Testis (tissue), 3 donors: ENCODE measurements around the gene KCNH4. TPM values are rescaled to one million over a fixed set of nuclear protein-coding genes. Genes with fewer than 3 reads are reported as not detected.

Experiments used
- DNase-seq: peaks from one replicate; pipeline ENCODE4 v3.0.0-alpha.2; 2019
- H3K27ac ChIP-seq, 2 donors: fragments of 200-600 bp; sonication (generic); one replicate each; pipeline ENCODE4 v1.5.1; 2019
- H3K27me3 ChIP-seq: fragments of 200-600 bp; sonication (generic); one replicate; pipeline ENCODE4 v1.5.1; 2019
- H3K36me3 ChIP-seq: fragments of 200-600 bp; sonication (generic); one replicate; pipeline ENCODE4 v1.5.1; 2017; ENCODE audit warnings: low read depth; ENCODE audit errors: missing control alignments
- H3K4me1 ChIP-seq: fragments of 200-600 bp; sonication (generic); one replicate; pipeline ENCODE4 v1.5.1; 2019
- H3K4me3 ChIP-seq, 2 donors: fragments of 200-600 bp; sonication (generic); one replicate each; pipeline ENCODE4 v1.5.1; 2017 to 2019
- H3K9me3 ChIP-seq: fragments of 200-600 bp; sonication (generic); one replicate; pipeline ENCODE4 v1.5.1; 2017
- POLR2A ChIP-seq: fragments of 450-650 bp; IDR thresholded peaks from one replicate; pipeline ENCODE4 v1.6.1; 2017; ENCODE audit warnings: antibody characterized with exemption, mild to moderate bottlenecking, moderate library complexity
- WGBS, 2 donors: methylation state at CpG; one replicate each; pipeline ENCODE4 v1.1.5; 2018; 5-methylcytosine and 5-hydroxymethylcytosine counted together
- intact Hi-C: fragments of 100-400 bp; cut with DNase I; formaldehyde crosslinking; loops from one replicate; pipeline ENCODE4 v1.15.1; 2023; ENCODE audit warnings: low total_unique reads
- polyA plus RNA-seq: library from polyadenylated mRNA; stranded (reverse); fragments of 350-450 nt; fragmentation: Illumina TruSeq; extraction: RNeasy Lipid Tissue Mini Kit (QIAGEN cat#74804); gene quantifications from one replicate; pipeline ENCODE4 v1.2.3, GENCODE V29; 2014; ENCODE audit warnings: low read depth, low replicate concordance; ENCODE audit not compliant: insufficient read depth
- total RNA-seq, 2 donors: library from RNA; depleted of rRNA; stranded (reverse); fragments of >200 nt; gene quantifications; one replicate each; pipeline ENCODE4 v1.2.3, GENCODE V29; 2016
- TF ChIP-seq, protein P1 (sequence below), 3 experiments: fragments of 450-650 bp in 2 of 3; fragments of 200-600 bp in 1 of 3; sonication (generic) in 1 of 3; IDR thresholded peaks; one replicate each; pipeline ENCODE4 v1.5.1; 2016 to 2019; ENCODE audit warnings: antibody characterized with exemption in 3 of 3, mild to moderate bottlenecking in 2 of 3, moderate library complexity in 1 of 3

Gene KCNH4
- total and polyA plus RNA-seq, 3 donors from 2014 or later: 0.24 to 0.56 (median 0.42) TPM

DNA sequence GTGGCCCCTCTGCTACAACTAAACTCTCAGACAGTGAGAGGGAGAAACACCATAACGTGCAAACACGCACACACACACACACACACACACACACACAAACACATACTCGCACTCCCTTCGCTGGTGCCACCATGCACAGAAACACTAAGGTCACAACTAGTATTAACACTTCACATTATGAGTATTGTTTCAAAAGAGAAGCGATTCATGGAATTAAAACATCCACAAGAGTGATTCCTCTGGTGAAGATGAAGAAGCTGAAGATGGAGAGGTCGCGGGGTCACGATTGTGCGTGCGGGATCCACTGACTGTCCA is 20.5 kb upstream of the KCNH4 start:
- no peaks in the 10 kb centered on the region for H3K9me3 ChIP-seq
- peak overlapping the region in 1 of 2 donors; percentile 64 for H3K27ac ChIP-seq
- H3K4me1 ChIP-seq: peaks cover 17% of the 10 kb centered on the region
- TF ChIP-seq, protein P1, sequence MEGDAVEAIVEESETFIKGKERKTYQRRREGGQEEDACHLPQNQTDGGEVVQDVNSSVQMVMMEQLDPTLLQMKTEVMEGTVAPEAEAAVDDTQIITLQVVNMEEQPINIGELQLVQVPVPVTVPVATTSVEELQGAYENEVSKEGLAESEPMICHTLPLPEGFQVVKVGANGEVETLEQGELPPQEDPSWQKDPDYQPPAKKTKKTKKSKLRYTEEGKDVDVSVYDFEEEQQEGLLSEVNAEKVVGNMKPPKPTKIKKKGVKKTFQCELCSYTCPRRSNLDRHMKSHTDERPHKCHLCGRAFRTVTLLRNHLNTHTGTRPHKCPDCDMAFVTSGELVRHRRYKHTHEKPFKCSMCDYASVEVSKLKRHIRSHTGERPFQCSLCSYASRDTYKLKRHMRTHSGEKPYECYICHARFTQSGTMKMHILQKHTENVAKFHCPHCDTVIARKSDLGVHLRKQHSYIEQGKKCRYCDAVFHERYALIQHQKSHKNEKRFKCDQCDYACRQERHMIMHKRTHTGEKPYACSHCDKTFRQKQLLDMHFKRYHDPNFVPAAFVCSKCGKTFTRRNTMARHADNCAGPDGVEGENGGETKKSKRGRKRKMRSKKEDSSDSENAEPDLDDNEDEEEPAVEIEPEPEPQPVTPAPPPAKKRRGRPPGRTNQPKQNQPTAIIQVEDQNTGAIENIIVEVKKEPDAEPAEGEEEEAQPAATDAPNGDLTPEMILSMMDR (IDR thresholded peaks at IDR 0.05): no peak
- TF ChIP-seq POLR2A: no peak
- DNase-seq: no peak
- no peaks in the 10 kb centered on the region for H3K36me3 ChIP-seq
- no peak overlapping the region for H3K4me3 ChIP-seq
- intact Hi-C loops: no loop called here
- no peaks in the 10 kb centered on the region for H3K27me3 ChIP-seq
- 83 to 86% methylated on average over 10 of the region's 10 CpGs for WGBS, 2 donors

DNA sequence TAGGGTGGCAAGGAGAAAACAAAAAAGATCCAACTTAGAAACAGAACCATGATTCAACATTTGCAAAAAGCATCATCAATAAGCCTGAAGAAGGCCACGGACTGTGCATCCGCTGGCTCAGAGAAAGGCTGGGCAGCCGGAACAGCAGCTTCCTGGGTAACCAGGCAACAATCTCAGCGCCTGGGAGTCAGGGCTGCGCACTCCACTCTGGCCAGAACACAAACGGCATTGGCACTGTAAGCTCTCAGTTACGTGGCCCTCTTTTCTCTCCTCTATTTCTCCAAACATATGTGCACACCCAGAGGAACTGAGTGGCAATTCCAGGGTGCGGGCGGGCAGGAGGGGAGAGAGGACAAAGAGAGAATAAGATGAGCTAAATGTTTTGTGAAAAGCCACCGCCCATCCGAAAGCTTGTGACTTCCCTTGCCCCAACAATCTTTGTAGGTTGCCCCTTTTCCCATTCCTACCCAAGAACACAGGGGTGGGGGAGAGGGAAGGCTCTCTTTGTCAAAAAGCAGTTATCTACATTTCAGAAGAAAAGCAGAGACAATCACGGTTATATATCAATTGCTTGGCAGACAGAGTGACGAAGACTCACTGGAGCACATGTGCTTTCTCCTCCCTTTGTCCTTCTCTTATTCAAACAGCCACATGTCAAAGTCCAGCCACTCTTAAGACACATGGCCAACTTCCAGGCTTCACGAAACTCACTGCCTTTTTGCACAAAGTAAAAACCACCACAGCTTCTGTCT is 19.9 kb upstream of the KCNH4 start:
- peak; percentile 87 for DNase-seq
- H3K9me3 ChIP-seq: no peaks in the 10 kb centered on the region
- peak overlapping the region in 1 of 2 donors; percentile 64 for H3K27ac ChIP-seq
- H3K27me3 ChIP-seq: no peaks in the 10 kb centered on the region
- intact Hi-C loops: no loop called here
- H3K36me3 ChIP-seq: no peaks in the 10 kb centered on the region
- TF ChIP-seq, protein P1 (IDR thresholded peaks at IDR 0.05): no peak
- no peak for TF ChIP-seq POLR2A
- 31 to 52% methylated on average over 14 of the region's 14 CpGs for WGBS, 2 donors
- no peak overlapping the region for H3K4me3 ChIP-seq
- peaks cover 17% of the 10 kb centered on the region for H3K4me1 ChIP-seq

DNA sequence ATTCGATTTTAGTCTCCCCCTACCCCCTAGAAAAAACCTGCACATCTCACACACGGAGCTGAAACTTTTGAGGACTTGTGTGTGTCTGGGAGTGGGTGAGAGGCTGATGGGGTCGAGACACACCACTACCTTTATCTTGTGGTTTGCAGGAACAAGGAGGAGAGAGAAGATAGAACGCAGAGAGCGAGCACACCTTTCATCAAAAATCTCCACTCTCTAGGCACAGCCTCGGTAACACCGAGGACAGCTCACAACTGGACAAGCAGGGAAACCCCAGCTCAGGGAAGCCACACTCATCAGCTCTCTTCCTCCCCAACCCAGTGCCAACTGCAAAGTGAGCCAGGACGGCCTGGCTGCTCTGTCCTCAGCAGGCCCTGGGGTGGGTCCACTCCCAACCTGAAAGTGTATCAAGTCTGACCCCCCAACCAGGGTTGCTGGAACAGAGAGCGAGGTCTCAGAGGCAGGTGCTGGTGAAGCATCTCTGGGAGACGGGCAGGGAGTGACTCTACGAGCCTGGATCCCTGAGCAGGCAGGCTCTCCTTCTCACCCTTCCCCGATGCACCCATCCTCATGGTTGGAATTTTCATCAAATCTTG is 18.6 kb upstream of the KCNH4 start:
- Histone ChIP-seq H3K4me1 (peaks cover 17% of the 10 kb centered on the region), H3K27ac (peak overlapping the region in 1 of 2 donors; percentile 39), H3K4me3 (no peak overlapping the region), H3K9me3 (no peaks in the 10 kb centered on the region), H3K36me3 (no peaks in the 10 kb centered on the region), H3K27me3 (no peaks in the 10 kb centered on the region)
- TF ChIP-seq, protein P1 (IDR thresholded peaks at IDR 0.05): no peak
- no peak for TF ChIP-seq POLR2A
- 86 to 87% methylated on average over 11 to 12 of the region's 12 CpGs for WGBS, 2 donors
- intact Hi-C loops: no loop called here
- DNase-seq: no peak

- peak overlapping the region; percentile 39 to 61 for H3K27ac ChIP-seq
These were observed 18.0 kb upstream of the KCNH4 start for GRCh38 chr17:42198897-42199296.

More at GRCh38 chr17:42198897-42199296, 18.0 kb upstream of the KCNH4 start:
- intact Hi-C loops: no loop called here
- no peak for DNase-seq
- TF ChIP-seq, protein P1 (IDR thresholded peaks at IDR 0.05): no peak
- no peak for TF ChIP-seq POLR2A
- Histone ChIP-seq H3K4me1 (peaks cover 17% of the 10 kb centered on the region), H3K9me3 (no peaks in the 10 kb centered on the region), H3K4me3 (no peak overlapping the region), H3K27me3 (no peaks in the 10 kb centered on the region), H3K36me3 (no peaks in the 10 kb centered on the region)
- 43 to 75% methylated on average over 4 of the region's 4 CpGs for WGBS, 2 donors
